Caco-2 (cell line): ENCODE data around the gene EXOSC9. TPM values are rescaled to one million over a fixed set of nuclear protein-coding genes. Genes with fewer than 3 reads are reported as not detected.

Experiments used
- BruUV-seq: library from RNA; stranded (reverse); fragments of 400-500 nt; replicated peaks from 2 replicates; lab custom pipeline; 2021; lab: Mats Ljungman, UMichigan
- CTCF ChIA-PET: fragments of 300-600 bp; sonication (Branson Sonifier 250); formaldehyde crosslinking; loops from one replicate; lab custom pipeline; 2022; ENCODE audit warnings: antibody characterized with exemption; lab: Charles Lee
- POLR2A ChIA-PET: fragments of 300-600 bp; sonication (Branson Sonifier 250); formaldehyde crosslinking; loops from one replicate; lab custom pipeline; 2022; ENCODE audit warnings: antibody characterized with exemption; lab: Charles Lee
- DNase-seq, 2 experiments: peaks; one replicate each; pipeline versions ENCODE4 v3.0.0 to v3.0.0-alpha.2; 2020 to 2022
- H3K27me3 ChIP-seq: replicated peaks from 2 replicates; pipeline ENCODE4 v1.6.0; 2011; ENCODE audit warnings: low read length; ENCODE audit not compliant: control insufficient read depth, insufficient read depth
- H3K36me3 ChIP-seq: 2 replicates; pipeline ENCODE4 v1.5.1; 2011; ENCODE audit warnings: low read length; ENCODE audit not compliant: control insufficient read depth, insufficient read depth
- H3K4me1 ChIP-seq: fragments of 250-450 bp; sonication (Bioruptor Pico); 2 replicates; pipeline ENCODE4 v1.5.1; 2020; ENCODE audit warnings: mild to moderate bottlenecking
- H3K4me3 ChIP-seq: 2 replicates; pipeline ENCODE4 v1.5.1; 2011; ENCODE audit warnings: low read depth, mild to moderate bottlenecking, control low read depth, low read length
- H3K9me3 ChIP-seq: fragments of 250-450 bp; sonication (Bioruptor Pico); 2 replicates; pipeline ENCODE4 v1.5.1; 2020; ENCODE audit warnings: mild to moderate bottlenecking, moderate library complexity
- H3K27ac Mint-ChIP-seq: one replicate; pipeline ENCODE4 v1.8.0; 2022; ENCODE audit warnings: mixed read lengths; ENCODE audit not compliant: unreplicated experiment
- H3K27me3 Mint-ChIP-seq: one replicate; pipeline ENCODE4 v1.8.0; 2022; ENCODE audit warnings: mixed read lengths; ENCODE audit not compliant: insufficient read depth, unreplicated experiment
- H3K36me3 Mint-ChIP-seq: one replicate; pipeline ENCODE4 v1.8.0; 2022; ENCODE audit warnings: mild to moderate bottlenecking, mixed read lengths; ENCODE audit not compliant: insufficient read depth, unreplicated experiment
- H3K4me1 Mint-ChIP-seq: one replicate; pipeline ENCODE4 v1.8.0; 2022; ENCODE audit warnings: low read depth, mixed read lengths; ENCODE audit not compliant: unreplicated experiment
- H3K4me3 Mint-ChIP-seq: one replicate; pipeline ENCODE4 v1.8.0; 2022; ENCODE audit warnings: mild to moderate bottlenecking, moderate library complexity, mixed read lengths; ENCODE audit not compliant: unreplicated experiment
- H3K9me3 Mint-ChIP-seq: one replicate; pipeline ENCODE4 v1.8.0; 2022; ENCODE audit warnings: mixed read lengths; ENCODE audit not compliant: unreplicated experiment
- CTCF ChIP-seq, 2 experiments: fragments of 200-600 bp in 1 of 2; IDR thresholded peaks; 1 replicate in 1 of 2; 2 replicates in 1 of 2; pipeline versions ENCODE4 v1.5.1 to v1.8.0; 2011 to 2022; ENCODE audit warnings: antibody characterized with exemption in 1 of 2, control low read depth in 1 of 2, inconsistent platforms in 1 of 2, low read depth in 1 of 2, low read length in 1 of 2, mild to moderate bottlenecking in 1 of 2, moderate library complexity in 1 of 2; ENCODE audit not compliant: insufficient read depth in 1 of 2, severe bottlenecking in 1 of 2, unreplicated experiment in 1 of 2
- intact Hi-C: fragments of 100-400 bp; cut with micrococcal nuclease; formaldehyde crosslinking; loops from one replicate; pipeline ENCODE4 v1.10.0; 2022; ENCODE audit not compliant: unreplicated experiment
- total RNA-seq: library from RNA; stranded (reverse); gene quantifications from 2 replicates; pipeline ENCODE4 v1.2.3, GENCODE V29; 2022

The EXOSC9 gene
- total RNA-seq, 1 experiment from 2014 or later, result 32.6 TPM

- no peak for TF ChIP-seq CTCF (IDR thresholded peaks at IDR 0.05; ENCODE audit: insufficient read depth in 1 of 2, low read depth in 1 of 2, low read length in 1 of 2, severe bottlenecking in 1 of 2, unreplicated experiment in 1 of 2)
Observed at GRCh38 chr4:121846662-121847061, 45.5 kb downstream of the EXOSC9 start.

GRCh38 chr4:121851354-121851753, 50.2 kb downstream of the EXOSC9 start:
- intact Hi-C loops, result no loop called here
- TF ChIP-seq CTCF (IDR thresholded peaks at IDR 0.05; ENCODE audit: insufficient read depth in 1 of 2, low read depth in 1 of 2, low read length in 1 of 2, severe bottlenecking in 1 of 2, unreplicated experiment in 1 of 2), result no peak
- H3K9me3 Mint-ChIP-seq, result no peaks in the 10 kb centered on the region
- Histone ChIP-seq H3K4me3 (no peak overlapping the region), H3K36me3 (no peaks in the 10 kb centered on the region), H3K27me3 (no peaks in the 10 kb centered on the region), H3K4me1 (no peaks in the 10 kb centered on the region), H3K9me3 (no peaks in the 10 kb centered on the region)
- DNase-seq, result no peak
- H3K4me1 Mint-ChIP-seq, result no peaks in the 10 kb centered on the region
- no TSS peak for BruUV-seq
- no peak overlapping the region for H3K4me3 Mint-ChIP-seq
- H3K27ac Mint-ChIP-seq, result no peak overlapping the region
- CTCF ChIA-PET, result no interaction called here
- POLR2A ChIA-PET, result no interaction called here
- no peaks in the 10 kb centered on the region for H3K27me3 Mint-ChIP-seq
- no peaks in the 10 kb centered on the region for H3K36me3 Mint-ChIP-seq

More at GRCh38 chr4:121846662-121847061, 45.5 kb downstream of the EXOSC9 start:
- Mint-ChIP-seq H3K27me3 (no peaks in the 10 kb centered on the region), H3K4me1 (no peaks in the 10 kb centered on the region), H3K9me3 (no peaks in the 10 kb centered on the region), H3K27ac (no peak overlapping the region), H3K4me3 (no peak overlapping the region), H3K36me3 (peaks cover 6% of the 10 kb centered on the region)
- Histone ChIP-seq H3K4me3 (no peak overlapping the region), H3K4me1 (no peaks in the 10 kb centered on the region), H3K9me3 (no peaks in the 10 kb centered on the region), H3K36me3 (no peaks in the 10 kb centered on the region), H3K27me3 (no peaks in the 10 kb centered on the region)
- intact Hi-C loops, result no loop called here
- ChIA-PET POLR2A (no interaction called here), CTCF (no interaction called here)
- DNase-seq, result no peak
- no TSS peak for BruUV-seq

GRCh38 chr4:121860121-121860520, 59.0 kb downstream of the EXOSC9 start:
- H3K27me3 ChIP-seq, result no peaks in the 10 kb centered on the region
- no peaks in the 10 kb centered on the region for H3K27me3 Mint-ChIP-seq
- no peaks in the 10 kb centered on the region for H3K9me3 ChIP-seq
- intact Hi-C loops, result no loop called here
- H3K4me1 Mint-ChIP-seq, result no peaks in the 10 kb centered on the region
- no peaks in the 10 kb centered on the region for H3K9me3 Mint-ChIP-seq
- no peak for DNase-seq
- no peaks in the 10 kb centered on the region for H3K36me3 ChIP-seq
- no peak overlapping the region for H3K4me3 ChIP-seq
- H3K4me1 ChIP-seq, result no peaks in the 10 kb centered on the region
- POLR2A ChIA-PET, result no interaction called here
- no TSS peak for BruUV-seq
- TF ChIP-seq CTCF (IDR thresholded peaks at IDR 0.05; ENCODE audit: insufficient read depth in 1 of 2, low read depth in 1 of 2, low read length in 1 of 2, severe bottlenecking in 1 of 2, unreplicated experiment in 1 of 2), result no peak
- CTCF ChIA-PET, result no interaction called here
- H3K27ac Mint-ChIP-seq, result no peak overlapping the region
- no peaks in the 10 kb centered on the region for H3K36me3 Mint-ChIP-seq
- H3K4me3 Mint-ChIP-seq, result no peak overlapping the region
